HG02623 (cell line): Measurements from ENCODE around the gene LRRC18.

ENCODE experiments used
- ATAC-seq: cut with Tn5 transposase; IDR thresholded peaks from one replicate; pipeline ENCODE4 v1.9.1; 2021; ENCODE audit warnings: moderate library complexity; ENCODE audit not compliant: unreplicated experiment

The LRRC18 gene

DNA sequence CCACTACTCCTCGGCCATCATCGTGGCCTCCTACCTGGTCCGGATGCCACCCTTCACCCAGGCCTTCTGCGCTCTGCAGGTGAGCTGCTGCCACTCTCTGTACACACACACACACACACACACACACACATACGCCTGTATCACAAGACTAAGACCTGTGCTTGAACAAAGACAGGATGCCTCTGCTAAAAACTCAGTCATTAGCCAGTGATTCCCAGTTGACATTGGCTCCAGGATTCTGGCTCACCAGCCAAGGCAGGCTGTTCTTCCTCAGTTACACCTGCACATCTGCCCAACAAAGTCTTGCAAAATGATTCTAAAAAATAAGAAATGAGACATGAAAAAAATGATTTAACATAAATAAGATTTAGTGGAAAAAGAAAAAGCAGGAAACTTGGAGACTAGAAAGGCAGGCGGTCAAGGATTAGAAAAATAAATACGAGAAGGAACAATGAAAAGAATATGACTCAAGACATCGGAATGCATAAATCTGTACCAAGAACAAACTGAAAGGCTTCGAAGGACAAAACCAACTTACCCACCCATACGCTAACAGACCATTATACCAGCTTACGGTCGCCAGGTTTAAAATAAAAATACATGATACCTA lies 7.4 kb upstream of the LRRC18 start:
- ATAC-seq: no peak

DNA sequence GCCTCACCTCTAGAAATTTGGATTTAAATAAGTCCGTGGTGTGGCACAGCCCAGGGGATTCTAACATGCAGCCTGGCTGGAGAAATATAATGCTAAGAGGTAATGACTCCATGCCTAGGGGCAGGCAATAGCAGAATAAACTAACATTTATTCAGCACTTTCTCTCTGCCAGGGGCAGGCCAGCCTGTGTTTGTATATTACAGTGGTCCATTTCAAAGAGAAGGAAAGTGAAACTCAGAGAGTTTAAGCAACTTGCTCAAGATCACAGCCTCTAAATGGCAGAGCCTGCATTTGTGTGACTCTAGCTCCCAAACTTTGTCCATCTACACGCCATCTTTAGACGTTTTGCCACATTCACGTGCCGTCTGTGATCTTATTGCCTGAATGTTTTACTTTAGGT lies 6.7 kb upstream of the LRRC18 start:
- ATAC-seq: no peak

DNA sequence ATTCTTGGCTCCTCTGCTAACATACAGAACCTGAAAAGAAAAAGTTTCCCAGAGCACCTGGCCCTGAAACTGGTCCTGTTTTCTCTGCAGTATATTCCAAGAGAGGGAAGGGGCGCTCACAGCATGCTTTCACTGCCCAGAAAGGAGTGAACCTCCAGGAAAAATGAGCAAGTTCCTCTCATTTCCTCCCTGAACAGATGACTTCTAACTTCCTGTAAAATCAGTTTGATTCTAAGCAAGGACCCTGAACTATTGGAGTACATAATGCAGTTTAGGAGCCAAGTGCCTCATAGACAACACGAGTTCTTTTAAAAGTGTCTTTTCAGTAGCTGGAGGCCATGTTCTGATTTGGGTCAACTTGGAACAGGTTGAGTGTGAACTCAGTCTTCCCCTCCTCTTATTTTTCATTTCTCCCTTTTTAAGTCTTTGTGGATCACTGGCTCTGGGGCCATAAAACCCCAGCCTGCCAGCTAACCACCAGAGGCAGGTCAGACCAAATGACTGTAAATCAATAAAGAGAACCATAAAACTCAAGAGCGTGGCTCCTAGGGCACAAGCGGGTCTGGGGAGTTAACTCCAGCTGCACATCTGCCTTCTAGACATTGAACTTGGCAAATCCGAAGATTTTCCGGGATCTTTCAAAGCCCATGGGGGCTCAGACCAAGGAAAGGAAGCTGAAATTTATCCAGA lies 5.9 kb upstream of the LRRC18 start:
- ATAC-seq: no peak

DNA sequence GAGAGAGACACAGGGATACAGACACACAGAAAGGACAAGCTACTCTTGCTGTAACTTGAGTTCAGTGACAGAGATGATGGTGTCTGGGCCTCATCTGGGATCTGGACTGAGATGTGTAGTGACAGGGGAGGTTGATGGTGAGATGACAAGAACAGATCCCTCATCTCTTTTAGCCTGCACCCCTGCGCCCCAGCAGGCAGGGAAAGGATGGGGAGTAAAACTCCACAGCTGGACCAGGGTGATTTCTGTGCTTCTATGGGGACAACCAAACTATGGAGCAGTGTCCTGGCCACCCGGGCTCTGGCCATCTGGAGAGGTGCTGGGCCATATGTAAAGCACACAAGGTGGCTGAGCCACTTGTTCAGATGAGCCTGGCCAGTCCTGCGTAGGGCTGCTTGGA lies 4.5 kb upstream of the LRRC18 start:
- no peak for ATAC-seq

DNA sequence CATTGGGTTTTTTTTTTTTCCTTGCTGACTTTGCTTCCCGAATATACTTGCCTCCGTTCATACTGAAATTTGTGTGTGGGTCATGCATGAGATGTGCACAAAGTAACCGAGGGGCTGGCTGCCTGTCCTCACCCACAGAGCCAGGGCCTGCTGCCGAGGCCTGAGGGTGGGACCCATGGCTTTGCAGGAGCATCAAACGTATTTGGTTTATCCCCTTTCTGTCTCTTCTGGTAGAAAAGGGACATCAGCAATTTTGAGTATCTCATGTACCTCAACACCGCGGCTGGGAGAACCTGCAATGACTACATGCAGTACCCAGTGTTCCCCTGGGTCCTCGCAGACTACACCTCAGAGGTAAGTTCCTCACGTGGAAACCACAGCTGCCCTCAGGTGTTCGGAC lies 3.5 kb upstream of the LRRC18 start:
- no peak for ATAC-seq

DNA sequence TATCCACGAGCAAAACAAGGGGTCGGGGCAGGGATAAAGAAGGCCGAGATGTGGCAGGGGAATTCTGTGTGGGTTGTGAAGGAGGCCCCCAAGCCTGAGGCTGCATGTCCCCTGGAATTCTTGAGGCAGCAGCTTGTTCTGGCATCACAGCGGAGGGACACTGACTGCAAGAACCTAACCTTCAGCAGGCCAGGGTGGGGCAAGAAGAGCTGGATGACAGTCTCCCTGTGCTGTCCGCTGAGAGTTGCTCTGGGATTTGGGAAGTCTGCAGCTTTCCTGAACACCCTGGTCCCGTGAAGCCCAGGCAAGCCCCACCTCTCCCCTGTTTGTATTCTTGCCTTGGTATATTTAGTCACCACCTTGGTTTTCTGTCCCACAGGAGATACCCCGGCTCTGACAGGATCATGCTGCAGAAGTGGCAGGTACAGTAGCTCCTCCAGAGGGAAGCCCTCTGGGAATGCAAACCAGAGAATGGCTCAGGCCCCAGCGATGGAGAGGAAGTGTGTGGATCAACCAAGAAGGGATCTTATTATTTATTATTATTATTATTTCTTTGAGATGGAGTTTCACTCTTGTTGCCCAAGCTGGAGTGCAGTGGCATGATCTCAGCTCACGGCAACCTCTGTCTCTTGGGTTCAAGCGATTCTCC lies 1.9 kb upstream of the LRRC18 start:
- no peak for ATAC-seq

DNA sequence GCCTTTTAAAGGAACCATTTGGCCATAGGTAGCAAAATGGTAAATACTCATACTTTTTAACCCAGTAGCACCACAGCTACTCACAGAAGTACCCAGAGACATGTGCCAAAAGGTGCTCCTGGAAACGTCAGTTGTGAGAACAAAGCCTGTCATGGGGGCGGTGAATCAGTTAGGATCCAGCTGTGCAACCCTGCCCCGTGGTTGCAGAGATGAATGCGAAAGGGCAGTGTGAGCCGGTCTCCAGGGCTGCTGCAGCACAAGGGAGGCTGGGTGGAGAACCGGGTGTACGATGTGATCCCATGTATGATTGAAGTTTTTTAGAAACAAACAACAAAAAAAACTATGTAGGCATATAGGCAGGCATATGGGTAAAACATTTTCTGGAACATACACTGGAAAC lies 1.3 kb upstream of the LRRC18 start:
- no peak for ATAC-seq

DNA sequence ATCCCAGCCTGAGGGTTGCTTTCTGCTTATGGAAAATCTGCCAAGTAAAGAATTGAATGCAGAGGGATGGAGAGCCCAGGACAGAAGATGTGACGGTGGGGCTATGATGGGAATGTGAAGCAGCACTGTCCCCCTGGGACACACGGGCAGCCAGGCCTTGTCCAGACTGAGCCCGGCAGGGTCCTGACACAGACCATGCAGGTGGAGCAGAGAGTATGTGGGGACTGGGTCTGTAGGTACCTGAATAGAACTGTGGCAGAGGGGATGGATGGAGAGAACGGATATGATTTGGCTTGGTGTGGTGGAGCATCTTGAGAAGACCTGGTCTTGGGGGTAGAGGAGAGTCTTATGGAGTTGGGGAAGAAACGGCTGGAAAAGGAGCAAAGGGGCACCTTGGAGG lies 732 bp upstream of the LRRC18 start:
- no peak for ATAC-seq

DNA sequence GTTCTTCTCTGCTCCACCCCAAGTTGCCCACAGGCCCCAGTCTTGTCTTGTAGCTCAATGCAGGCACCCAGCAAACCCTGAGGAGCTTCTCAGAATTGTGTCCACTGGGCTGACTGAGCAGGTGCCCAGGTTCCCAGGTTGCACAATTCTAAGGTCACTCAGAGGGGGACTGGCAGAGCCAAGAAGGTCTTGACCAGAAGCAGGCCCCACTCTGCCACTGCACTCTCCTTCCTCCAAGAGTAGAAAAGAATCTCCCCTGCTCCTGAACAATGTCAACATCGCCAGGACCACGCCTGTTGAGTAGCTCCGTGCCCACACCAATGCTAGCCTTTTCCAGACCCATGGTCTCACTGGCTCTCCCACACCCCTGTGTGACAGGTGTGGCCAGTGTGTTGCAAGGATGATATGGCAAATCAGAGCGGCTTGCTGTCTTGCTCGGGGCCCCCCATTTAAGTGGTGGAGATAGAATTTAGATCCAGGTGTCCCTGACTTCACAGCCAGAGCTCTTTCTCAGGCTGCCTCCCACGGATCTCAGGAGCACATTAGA lies 577 bp downstream of the LRRC18 start:
- ATAC-seq: no peak

DNA sequence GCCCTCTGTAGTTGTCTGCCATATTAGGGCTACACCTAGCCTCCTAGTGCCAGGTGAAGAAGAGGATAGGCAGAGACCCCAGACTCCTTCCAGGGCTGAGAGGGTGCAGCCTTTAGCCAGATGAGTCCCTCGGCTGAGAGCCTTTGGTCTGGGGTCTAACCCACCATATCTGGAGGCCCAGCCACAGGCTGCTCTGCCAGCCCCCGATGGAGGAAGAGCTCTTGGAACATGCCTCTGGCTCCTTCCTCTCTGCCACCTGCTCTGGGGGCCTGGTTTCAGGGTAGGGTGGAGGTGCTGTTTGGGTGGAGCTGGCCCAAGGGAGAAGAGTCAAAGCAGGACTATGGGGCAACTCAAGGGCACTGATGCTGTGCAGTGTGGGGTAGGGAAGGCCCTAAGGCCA lies 1.4 kb downstream of the LRRC18 start:
- ATAC-seq: no peak

DNA sequence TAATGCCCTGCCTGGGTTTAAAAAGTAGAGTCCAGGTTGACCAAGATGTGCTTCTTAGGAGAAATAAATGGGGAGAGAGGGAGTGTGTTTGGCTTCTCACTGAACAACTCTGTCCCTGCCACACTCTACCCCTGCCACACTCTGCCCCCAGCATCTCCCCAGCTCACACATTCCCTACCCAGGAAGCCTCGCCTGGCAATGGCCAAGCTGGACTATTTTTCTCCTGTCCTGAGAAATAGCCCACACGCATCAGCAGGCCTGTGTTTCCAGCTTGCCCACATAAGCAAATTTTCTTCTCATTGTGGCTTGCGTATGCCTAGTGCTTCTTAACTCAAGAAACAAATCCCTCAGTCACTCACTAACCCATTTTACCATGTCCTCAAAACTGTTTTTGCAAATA lies 1.8 kb downstream of the LRRC18 start:
- no peak for ATAC-seq

DNA sequence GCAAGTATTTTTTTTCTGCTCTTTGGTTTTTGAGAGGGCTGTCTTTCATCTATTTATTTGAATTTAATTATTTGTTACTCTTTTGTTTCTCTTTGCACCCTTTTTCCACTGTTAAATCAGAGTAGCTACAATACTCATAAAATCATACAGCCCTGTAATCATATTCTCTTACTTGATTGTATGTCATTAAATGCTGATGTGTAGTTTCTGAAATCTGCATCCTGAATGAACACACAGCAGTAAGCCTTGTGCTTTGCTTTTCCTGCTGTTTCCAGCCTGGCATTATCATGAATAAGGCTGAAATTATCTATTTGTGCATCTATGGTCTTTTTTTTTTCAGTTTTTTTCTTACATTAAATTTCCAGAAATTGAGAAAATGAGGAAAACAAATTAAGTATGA lies 4.1 kb downstream of the LRRC18 start:
- ATAC-seq: no peak

DNA sequence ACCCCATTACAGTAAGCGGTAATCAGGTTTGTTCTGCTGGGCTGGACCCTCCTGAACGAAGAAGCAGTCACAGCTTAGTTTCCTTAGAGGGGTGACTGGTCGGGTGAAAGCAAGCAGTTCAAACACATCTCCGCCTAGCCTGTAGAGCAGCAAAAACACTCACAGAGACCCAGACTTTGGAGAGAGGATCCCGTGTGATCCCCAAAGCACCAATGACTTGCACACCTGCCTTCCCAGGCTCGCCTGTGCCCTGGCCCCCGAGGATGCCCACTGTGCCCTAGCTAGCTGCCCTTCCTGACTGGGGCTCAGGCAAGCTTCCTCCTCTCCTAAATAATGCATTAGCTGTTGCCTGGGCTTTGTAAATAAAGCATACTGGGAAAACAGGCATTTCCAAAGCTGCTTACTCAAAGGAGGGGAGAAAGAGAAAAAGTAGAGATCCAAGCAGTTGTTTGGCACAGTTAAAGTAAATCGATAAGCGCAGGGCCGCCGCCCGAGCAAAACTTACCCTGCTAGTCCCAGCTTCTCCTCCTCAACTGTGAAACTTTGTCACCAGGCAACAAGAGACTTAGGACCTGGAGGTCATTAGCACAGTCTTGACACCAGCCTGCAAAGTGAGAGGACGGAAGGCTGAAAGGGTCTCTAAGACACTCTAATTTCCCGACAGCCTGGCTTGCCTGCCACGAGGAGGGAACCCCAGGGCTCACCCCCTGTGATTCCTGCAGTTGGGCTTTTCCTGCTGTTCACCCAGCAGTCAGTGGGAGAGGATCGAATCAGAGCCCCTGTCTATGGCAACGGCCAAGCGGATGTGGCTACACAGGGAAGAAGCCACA lies 4.8 kb downstream of the LRRC18 start:
- no peak for ATAC-seq

DNA sequence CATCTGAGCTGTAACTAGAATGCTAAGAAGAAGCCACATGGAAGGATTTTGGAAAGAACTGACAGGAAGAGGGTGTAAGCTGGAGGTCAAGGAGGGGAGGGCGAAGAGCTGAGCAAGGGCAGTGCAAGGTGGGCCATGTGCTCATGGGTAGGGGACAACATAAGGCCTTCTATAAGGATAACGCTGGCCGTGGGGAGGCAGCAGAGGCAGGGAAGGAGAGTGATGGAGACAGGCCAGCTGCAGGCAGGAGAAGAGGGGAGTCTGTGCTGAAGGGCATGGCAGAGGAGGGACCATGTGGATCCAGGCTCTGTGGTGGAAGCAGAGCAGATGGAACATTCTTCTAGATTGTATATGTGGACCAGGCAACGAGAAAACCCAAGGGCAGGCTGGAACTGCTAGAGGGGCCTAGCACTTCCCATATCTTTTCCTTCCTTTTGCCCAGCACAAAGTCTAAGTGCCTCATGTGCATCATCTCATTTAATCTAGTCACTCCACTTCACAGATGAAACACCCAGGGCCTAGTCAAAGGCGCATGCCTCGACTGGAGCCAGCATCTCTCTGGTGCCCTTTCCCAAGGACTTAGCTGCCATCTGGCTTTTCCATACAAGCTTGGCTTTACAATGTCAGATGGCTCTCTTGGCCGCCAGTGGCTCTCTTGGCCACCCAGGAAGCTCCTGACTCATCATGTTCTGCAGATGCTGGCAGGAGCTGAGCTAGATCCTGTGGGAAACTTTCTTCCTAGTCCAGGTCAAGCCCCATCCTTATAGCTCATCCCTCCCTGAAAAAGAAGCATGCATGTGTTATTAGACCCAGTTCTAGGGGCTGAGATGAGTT lies 6.6 kb downstream of the LRRC18 start:
- no peak for ATAC-seq

DNA sequence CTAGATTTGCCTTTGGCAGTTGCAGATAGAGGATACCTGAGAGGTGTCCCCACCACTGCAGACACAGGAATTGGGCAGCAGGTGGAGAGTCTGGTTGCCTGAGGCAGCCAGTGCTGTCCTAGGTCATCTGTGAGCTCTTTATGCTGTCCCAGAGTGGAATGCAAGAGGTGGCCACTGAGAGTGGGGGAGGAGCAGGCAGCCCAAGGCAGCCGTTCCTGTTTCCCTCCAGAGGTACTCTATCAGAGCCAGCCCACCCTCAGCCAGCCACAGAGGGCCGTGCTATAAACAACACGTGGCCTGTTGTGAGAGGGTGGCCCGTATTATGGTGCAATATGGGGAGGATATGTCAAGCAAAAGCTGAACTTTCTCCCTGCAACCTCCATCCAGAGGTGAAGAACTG lies 8.5 kb downstream of the LRRC18 start:
- no peak for ATAC-seq

DNA sequence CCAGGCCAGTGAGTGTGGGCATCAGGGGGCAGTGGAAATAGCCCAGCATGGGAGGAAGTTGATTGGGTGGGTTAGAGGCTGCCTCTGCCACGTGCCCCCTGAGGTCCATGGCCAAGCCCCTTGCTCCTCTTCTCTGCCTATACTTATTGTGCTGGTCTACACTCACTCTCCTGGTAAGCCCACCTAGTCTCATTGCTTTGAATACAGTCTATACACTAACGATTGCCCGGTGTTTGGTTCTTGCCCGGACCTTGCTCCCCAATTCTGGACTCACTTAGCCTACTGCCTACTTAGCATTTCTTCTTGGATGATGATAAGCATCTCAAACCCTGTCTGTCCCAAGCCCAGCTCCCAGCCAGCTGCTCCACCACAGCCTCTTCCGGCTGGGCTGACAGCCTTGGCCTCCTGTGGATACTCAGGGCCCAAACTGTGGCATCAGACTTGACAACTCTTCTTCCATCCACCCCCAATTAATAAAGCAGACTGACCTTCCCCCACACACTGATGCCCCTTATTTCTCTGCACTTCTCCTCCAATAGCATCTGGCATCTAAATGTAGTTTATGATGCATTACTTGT lies 10.1 kb downstream of the LRRC18 start:
- no peak for ATAC-seq

DNA sequence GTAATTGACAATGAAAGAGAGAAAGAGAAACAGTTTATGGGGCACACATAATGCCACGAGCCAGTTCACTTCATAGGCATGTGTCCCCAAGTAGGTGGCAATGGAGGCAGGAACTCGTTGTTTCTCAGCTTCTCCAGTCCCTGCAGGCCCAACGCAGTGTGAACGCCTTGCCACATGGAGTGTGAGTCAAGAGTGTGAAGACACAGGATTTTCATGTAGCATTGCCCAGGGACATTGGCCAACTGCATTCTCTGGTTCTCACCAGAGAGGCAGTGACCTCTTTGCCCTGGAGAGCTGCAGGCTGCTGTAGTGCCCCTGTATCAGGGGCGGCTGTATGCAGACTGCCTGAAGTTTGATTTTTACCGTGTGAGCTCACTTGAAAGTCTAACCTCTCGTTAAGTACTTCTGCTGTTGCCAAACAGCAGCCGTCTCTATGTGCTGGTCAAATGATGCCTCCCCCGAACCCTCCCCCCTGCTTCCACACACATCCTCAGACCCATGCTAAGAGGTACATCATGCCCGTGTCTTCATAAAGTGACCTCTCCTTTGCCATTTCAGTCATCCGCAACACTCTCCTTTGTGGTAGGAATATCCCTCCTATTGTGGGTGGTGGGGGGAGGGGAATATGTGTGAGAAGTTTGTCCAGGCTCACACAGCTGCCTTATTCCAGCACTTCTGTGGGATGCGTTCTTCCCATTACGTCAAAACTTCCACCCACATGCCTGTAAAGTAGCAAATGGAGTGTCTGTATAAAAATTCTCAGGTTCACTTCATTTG lies 12.7 kb downstream of the LRRC18 start:
- no peak for ATAC-seq

DNA sequence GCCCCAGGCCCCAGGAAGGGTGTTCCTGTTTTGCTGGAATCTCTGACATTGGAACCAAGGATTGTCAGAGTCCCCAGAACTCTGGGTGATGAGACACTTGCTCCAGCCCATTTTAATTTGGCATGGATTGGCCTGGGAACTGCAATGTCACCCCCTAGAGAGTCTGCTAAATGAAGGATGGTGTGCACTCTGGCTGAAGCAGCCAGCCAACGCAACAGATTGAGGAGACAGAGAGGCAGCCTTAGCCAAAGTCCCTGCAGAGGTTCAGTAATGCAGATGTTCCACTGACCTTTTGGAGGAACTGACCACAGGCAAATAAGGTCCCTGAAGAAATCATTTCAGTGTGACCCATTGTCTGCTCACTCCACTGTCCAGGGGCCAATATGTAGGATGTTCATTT lies 13.4 kb downstream of the LRRC18 start:
- ATAC-seq: no peak

DNA sequence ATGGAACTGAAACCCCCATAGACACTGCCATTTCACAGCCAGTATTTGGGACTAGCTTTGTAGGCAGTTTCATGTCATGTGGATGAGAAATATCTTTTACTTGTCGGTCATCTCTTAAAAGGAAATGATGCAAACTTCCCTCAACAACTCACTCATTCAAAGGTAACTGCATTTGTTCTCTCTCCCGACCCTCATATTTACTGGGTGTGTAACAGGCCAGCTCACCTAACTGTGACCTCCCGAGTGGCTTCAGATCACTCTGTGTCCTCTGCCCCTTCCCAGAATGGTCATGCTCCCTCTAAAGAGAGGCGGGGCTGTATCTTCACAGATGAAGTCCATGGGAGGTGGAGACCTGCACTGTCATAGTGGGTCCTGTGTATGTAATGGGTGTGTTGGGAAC lies 14.7 kb downstream of the LRRC18 start:
- ATAC-seq: no peak
